Pulmonary artery endothelial cell (primary cell): ENCODE results near the gene FOSL1. TPM values are rescaled to one million over a fixed set of nuclear protein-coding genes. Genes with fewer than 3 reads are reported as not detected.
"Not testable (repeated sequence)": the region's sequence is repeated elsewhere in the genome, so short reads cannot be mapped to it uniquely, and the experiment has no call there.

Source experiments
- DNase-seq: peaks from one replicate; pipeline ENCODE4 v3.0.0-alpha.2; 2011; ENCODE audit warnings: low read depth, low spot score
- total RNA-seq: library from RNA; depleted of rRNA; stranded (reverse); fragments of >200 nt; gene quantifications from 2 replicates; pipeline ENCODE4 v1.2.3, GENCODE V29; 2014

Gene FOSL1
- total RNA-seq, 1 donor from 2014 or later: 11.5 TPM

DNA sequence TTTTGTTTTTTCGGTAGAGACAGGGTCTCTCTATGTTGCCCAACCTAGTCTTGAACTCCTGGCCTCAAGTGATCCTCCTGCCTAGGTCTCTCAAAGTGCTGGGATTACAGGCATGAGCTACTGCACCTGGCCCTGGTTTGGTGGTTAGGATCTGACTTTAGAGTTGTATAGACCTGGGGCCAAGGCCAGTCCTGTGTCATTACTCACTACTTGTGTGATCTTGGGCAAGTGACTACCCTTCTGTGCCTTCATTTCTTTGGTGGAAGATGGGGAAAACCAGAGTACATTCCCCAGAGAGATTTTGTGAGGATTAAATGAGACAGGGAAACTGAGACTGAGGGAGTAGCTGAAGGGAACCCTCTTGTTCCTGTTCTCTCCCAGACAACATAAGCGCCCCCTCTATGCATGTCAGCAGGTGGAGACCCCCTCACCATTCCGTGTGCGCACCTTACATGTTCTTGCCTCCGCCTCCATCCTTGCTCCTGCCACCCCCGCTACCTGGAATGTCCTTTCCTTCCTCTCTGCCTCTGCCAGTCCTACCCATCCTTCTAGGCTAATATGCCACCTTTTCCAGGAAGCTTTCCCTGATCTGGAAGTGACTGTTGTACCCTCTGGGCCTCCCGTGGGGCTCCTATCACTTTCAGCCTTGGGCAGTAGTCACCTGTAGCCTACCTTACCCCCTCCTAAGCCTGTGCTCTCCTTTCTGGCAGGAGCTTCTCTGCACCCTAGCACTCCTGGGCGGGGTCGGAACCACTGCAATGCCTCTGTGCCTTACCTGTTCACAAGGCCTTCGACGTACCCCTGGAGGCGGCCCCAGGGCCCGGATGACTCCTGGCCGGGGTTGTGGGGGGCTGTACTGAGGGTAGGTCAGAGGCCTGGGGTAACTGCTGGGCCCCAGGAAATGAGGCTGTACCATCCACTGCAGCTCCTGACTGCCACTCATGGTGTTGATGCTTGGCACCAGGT, 3.9 kb downstream of the FOSL1 start:
- DNase-seq: no peak

GRCh38 chr11:65895482-65895981, 4.7 kb downstream of the FOSL1 start:
- DNase-seq: no peak

DNA sequence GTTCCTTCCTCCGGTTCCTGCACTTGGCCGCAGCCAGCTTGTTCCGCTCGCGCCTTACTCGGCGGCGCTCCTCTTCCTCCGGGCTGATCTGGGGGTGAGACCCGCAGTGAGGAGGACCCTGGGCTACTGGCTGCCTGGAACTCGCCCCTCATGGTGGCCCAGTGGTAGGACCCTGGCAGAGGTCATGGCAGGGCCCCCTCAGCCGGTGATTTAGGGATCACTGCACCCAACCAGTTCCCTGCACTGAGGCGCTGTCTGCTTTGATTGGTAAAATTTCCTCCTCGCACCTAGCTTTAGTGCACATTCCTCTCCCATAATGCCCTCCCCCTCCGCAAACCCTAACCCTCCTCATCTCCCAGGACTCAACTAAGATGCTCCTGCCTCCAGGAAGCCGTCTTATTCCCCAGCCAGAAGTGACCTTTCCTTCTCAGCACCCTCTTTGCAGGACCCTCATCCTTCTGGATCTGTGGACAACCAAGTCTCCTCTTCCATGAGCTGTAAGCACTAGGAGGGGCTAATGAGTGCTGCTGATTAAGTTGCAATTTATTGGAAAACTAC, 6.1 kb downstream of the FOSL1 start:
- no peak for DNase-seq

DNA sequence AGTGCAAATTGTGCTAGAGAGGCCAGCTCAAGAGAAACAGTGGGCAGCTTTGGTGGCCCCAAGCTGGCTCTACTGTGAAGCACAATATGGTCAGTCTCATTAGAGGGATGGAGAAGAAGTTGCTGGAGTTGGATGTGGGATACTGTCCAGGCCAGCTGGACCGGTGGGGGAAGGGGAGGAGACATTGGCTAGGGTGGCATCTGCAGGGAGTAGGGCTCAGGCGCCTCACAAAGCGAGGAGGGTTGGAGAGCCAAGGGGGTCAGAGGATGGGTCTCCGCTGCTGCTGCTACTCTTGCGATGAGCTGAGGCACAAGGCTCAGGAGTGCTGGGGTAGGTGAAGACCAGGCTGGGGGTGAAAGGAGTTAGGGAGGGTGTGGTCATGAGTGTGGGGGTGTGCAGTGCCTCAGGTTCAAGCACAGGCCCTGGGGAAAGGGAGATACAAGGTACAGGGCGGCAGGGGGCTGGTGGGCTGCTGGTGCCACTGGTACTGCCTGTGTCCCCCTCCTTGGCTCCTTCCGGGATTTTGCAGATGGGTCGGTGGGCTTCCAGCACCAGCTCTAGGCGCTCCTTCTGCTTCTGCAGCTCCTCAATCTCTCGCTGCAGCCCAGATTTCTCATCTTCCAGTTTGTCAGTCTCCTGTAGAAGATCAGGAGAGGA, 7.4 kb downstream of the FOSL1 start:
- DNase-seq: no peak

DNA sequence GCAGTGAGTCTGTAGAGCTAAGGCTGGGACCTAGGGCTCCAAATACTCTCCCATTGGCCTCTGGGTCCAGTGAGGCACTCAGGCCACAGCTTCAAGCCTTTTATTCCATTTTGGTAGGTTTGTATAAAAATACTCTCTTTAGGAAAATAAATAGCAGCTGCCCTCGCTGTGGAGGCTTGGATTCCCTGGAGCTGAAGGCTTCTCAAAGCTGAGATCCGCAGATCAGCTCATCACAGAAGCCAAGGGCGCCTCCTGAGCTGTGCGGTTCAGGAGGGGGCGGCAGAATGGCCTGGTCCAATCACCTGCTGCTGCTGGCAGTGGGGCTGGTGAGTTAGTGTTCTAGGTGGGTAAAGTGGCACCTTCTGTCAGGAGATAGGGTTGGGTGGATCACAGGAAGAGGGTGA, 8.0 kb downstream of the FOSL1 start:
- DNase-seq: not testable (repeated sequence)

DNA sequence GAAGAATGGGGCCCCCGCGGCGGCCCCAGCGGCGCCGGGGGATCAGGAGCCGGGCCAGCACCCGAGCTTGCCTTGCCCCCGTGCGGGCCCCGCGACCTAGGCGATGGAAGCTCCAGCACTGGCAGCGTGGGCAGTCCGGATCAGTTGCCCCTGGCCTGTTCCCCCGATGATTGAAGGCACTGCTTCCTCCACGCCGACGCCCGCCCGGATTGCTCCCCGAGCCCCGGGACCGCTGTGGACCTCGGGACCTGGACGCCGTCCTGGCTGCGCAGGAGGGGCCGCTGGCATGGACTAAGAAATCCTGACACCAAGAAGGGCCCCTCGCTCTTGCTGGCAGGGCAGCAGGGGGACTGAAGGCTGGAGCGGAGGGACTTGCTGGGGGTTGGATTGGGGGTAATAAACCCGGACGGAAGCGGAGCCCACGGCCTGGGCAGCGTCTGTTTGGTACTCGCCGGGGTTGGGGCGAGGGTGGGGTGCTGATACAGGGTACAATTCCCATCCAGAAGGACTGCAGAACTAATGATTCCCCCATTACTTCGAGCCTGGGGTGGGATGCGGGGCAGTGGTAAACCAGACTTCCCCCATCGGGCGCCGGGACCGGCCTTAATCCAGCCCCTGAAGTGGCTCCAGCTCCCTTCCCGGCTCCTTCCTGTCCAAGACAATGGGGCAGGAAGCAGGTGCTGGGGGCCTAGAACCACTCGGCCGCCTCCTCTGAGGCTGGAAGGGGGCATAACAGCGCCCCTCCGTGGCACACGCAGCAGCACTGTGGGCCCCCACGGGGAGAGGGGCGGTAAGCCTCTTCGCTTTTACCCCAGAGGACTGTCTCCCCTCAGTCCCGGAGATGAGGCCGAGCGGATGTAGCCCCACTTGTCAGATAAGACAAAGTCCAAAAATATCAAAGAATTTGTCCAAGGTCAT, 8.7 kb downstream of the FOSL1 start:
- peak; percentile 76 for DNase-seq

- DNase-seq: peak; percentile 78
Measured at GRCh38 chr11:65890324-65891218, 9.6 kb downstream of the FOSL1 start, which contains the start of gene CCDC85B. TSS of gene CCDC85B (plus strand) at chr11:65890673. CDS start at chr11:65890784, 111 bp downstream.

- peak; percentile 91 for DNase-seq
Measured at GRCh38 chr11:65888163-65888814, 11.9 kb downstream of the FOSL1 start, which contains the start of gene FIBP. TSS of gene FIBP (minus strand) at chr11:65888471. CDS start at chr11:65888418, 53 bp downstream.

GRCh38 chr11:65887723-65888162, 12.4 kb downstream of the FOSL1 start:
- no peak for DNase-seq

DNA sequence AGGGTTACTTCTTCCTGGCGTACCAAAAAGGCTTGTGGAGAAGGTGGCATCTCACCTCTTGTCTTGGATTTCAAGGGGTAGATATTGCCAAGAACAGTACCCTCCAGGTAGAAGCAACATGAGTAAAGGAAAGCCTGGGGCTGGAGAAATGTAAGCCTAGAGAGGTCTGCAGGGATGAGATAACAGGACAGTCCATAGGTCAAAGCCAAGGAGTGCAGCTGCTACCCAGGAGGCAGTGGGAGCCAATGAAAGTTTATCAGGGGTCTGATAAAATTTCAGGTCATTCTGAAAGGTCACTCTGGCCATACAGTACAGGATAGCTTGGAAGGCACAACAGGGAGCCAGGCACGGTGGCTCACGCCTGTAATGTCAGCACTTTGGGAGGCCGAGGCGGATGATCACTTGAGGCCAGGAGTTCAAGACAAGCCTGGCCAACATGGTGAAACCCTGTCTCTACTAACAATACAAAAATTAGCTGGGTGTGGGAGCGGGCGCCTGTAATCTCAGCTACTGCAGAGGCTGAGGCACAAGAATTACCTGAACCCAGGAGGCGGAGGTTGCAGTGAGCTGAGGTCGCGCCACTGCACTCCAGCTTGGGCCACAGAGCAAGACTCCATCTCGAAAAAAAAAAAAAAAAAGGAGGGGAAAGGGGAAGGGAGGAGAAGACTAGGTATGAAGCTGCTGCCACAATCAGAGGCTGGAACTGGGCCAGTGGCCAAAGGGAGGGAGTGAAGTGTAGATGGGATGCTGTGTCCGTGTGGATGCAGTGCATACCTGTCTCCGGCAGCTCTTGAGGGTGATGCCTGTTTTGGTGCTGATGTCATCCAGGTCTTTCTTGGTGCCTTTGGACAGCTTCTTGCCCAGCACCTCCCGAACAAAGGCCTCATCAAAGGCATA, 13.1 kb downstream of the FOSL1 start:
- DNase-seq: no peak

GRCh38 chr11:65885808-65886536, 14.2 kb downstream of the FOSL1 start:
- no peak for DNase-seq

DNA sequence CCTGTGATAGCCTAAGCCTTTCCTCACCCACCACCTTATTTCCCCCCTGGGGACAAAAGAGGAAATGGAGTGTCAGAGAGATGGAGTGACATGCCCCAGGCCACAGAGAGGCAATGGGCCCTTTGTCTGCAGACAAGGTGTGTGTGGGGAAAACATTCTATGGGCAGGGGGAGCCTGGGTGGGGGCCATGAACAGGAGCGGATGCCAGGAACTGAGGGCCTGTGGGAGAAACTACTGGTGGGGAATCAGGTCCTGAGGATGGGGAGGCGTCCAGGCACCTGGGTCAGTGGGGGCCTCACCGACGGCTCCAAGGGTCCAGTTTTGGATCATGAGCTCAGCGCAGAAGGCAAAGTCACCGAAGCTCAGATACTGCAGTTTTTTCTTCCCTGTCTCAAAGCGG, 15.0 kb downstream of the FOSL1 start:
- DNase-seq: no peak

DNA sequence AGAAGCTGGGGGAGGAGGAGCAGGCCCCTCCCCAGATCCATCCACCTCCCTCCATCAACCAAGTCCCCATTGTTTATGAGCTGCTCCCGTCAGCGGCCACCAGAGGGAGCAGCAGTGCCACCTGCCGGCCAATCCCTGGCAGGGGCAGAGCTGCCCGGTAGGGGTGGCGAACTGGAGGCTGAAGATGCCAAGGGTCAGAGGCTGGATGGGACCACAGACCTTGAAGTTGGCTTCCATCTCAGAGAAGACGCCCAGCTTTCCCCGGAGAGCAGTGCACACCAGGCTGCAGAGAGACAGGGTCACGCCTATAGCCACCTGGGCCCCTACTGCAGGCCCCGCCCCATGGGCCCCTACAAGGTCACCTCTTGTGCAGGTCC, 15.5 kb downstream of the FOSL1 start:
- no peak for DNase-seq

DNA sequence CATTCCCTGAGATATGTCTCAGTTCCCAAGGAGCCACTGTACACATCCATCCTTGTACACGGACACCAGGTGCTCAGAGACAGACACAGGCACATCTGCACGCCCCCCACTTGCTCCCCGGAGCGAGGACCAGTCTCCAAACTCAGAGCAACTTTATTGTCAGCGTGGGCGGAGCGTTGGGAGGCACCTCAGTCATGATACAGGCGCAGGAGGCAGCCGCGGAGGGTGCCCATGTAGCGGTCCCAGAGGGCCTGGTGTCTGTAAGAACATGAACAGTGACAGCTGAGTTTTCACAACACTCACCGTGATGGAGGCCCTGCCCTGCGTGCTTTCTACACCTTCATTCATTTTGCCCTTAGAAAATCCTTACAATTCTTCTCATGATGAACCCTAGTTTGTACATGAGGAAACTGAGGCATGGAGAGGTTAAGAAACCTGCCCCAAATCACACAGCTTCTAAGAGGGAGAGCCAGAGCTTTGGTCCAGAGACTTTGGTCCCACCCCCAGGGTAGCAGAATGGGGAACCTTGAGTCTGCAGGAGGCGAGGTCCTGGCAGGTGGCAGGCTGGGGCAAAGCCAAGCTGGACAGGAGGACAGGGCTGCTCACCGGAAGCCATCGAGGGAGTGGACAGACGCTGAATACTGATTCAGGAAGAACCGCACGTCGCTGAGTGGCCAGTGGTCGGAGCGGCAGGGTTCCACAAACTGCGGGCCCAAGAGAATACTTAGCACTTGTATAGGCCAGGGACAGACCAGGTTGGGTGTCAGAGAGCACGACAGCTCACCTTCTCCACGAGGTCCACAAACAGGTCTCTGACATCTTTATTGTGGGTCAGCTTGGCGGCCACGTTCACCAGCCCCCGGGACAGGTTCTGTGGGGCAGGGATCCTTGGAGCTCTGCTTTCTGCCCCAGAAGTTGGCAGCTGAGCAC, 16.1 kb downstream of the FOSL1 start:
- DNase-seq: no peak

DNA sequence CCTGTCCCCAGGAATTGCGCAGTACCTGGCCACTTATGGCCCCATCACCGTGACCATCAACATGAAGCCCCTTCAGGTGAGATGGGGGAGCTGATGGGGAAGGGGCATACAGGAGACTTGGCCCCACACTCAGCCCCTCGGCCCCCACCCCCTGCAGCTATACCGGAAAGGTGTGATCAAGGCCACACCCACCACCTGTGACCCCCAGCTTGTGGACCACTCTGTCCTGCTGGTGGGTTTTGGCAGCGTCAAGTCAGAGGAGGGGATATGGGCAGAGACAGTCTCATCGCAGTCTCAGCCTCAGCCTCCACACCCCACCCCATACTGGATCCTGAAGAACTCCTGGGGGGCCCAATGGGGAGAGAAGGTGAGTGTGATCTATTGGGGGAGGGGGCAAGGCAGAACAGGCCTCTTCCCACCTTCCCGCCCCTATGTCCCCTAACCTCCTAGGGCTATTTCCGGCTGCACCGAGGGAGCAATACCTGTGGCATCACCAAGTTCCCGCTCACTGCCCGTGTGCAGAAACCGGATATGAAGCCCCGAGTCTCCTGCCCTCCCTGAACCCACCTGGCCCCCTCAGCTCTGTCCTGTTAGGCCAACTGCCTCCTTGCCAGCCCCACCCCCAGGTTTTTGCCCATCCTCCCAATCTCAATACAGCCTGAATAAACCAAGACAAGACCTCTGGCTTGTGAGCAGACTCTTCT, 17.0 kb downstream of the FOSL1 start:
- DNase-seq: no peak
